GM12878 (cell line): Measurements from ENCODE around the gene PPP1R11. TPM values are rescaled to one million over a fixed set of nuclear protein-coding genes. Genes with fewer than 3 reads are reported as not detected.
A peak's percentile ranks its signal among the peaks of the same experiment; 100 is the strongest.

Source experiments
- ATAC-seq: fragments of 200-7000 bp; cut with Tn5 transposase; 3 replicates; pipeline ENCODE4 v1.9.1; 2020; ENCODE audit warnings: mild to moderate bottlenecking, moderate library complexity
- BruUV-seq: library from RNA; stranded (reverse); fragments of 400-500 nt; replicated peaks from 2 replicates; lab custom pipeline; 2021; lab: Mats Ljungman, UMichigan
- CTCF ChIA-PET: fragments of 300-600 bp; sonication (Branson Sonifier 250); formaldehyde crosslinking; extraction: SDS; loops from one replicate; lab custom pipeline; 2021; ENCODE audit warnings: inconsistent platforms; lab: Yijun Ruan, JAX
- POLR2A ChIA-PET: fragments of 350-600 bp; formaldehyde crosslinking; extraction: SDS; loops from one replicate; lab custom pipeline; 2021; ENCODE audit warnings: inconsistent platforms; lab: Charles Lee
- RAD21 ChIA-PET: fragments of 300-600 bp; sonication (Branson Sonifier 250); formaldehyde crosslinking; loops from one replicate; lab custom pipeline; 2023; ENCODE audit warnings: antibody characterized with exemption; ENCODE audit not compliant: unreplicated experiment; lab: Charles Lee
- SMC1A ChIA-PET: fragments of 300-600 bp; sonication (Branson Sonifier 250); formaldehyde crosslinking; loops from one replicate; lab custom pipeline; 2023; ENCODE audit not compliant: unreplicated experiment, uncharacterized antibody; lab: Charles Lee
- DNase-seq: peaks from one replicate; pipeline ENCODE4 v3.0.0-alpha.2; 2011; ENCODE audit warnings: low read depth, low spot score
- FAIRE-seq: peaks from 3 replicates; lab custom pipeline; 2011; peaks lifted over from hg19 to GRCh38; lab: Jason Lieb, UNC
- H2AFZ ChIP-seq: 2 replicates; pipeline ENCODE4 v1.6.0; 2011; ENCODE audit warnings: low read depth, low read length, control low read depth; ENCODE audit not compliant: control insufficient read depth
- H3K27ac ChIP-seq: 2 replicates; pipeline ENCODE4 v1.5.1; 2011; ENCODE audit warnings: control low read depth; ENCODE audit not compliant: control insufficient read depth, insufficient read depth
- H3K27me3 ChIP-seq, 2 experiments: replicated peaks in 1 of 2; 2 replicates each; pipeline versions ENCODE4 v1.6.0 to v1.6.1; 2011; ENCODE audit warnings: low read length in 1 of 2; ENCODE audit not compliant: control insufficient read depth in 2 of 2, insufficient read depth in 2 of 2
- H3K36me3 ChIP-seq, 2 experiments: 2 replicates each; pipeline ENCODE4 v1.5.1; 2011; ENCODE audit warnings: low read length in 1 of 2; ENCODE audit not compliant: control insufficient read depth in 2 of 2, insufficient read depth in 2 of 2
- H3K4me1 ChIP-seq: 2 replicates; pipeline ENCODE4 v1.6.1; 2011; ENCODE audit warnings: mild to moderate bottlenecking, low read length, moderate library complexity, mixed read lengths; ENCODE audit not compliant: control insufficient read depth, insufficient read depth
- H3K4me2 ChIP-seq: 2 replicates; pipeline ENCODE4 v1.6.0; 2011; ENCODE audit warnings: control low read depth; ENCODE audit not compliant: control insufficient read depth, insufficient read depth
- H3K4me3 ChIP-seq: fragments of 200-600 bp; sonication (generic); 2 replicates; pipeline ENCODE4 v1.5.1; 2016
- H3K79me2 ChIP-seq: 2 replicates; pipeline ENCODE4 v1.6.0; 2011; ENCODE audit warnings: low read length; ENCODE audit not compliant: control insufficient read depth, insufficient read depth
- H3K9ac ChIP-seq: 2 replicates; pipeline ENCODE4 v1.8.0; 2011; ENCODE audit warnings: low read length, control low read depth, mixed read lengths; ENCODE audit not compliant: control insufficient read depth, insufficient read depth
- H3K9me3 ChIP-seq: replicated peaks from 3 replicates; pipeline ENCODE4 v1.5.1; 2011; ENCODE audit warnings: mild to moderate bottlenecking, low read length; ENCODE audit not compliant: control insufficient read depth, insufficient read depth
- H4K20me1 ChIP-seq: 2 replicates; pipeline ENCODE4 v1.6.0; 2011; ENCODE audit not compliant: control insufficient read depth, insufficient read depth
- EED ChIP-seq: sonication (generic); IDR thresholded peaks from 2 replicates; pipeline ENCODE4 v1.6.1; 2016; ENCODE audit warnings: antibody characterized with exemption, low read depth
- SPI1 ChIP-seq: IDR thresholded peaks from 2 replicates; pipeline ENCODE4 v1.6.1; 2011; ENCODE audit warnings: low read depth, mild to moderate bottlenecking, low read length, moderate library complexity, borderline replicate concordance; ENCODE audit not compliant: insufficient read depth
- ZBTB40 ChIP-seq: fragments of 450-650 bp; IDR thresholded peaks from 2 replicates; pipeline ENCODE4 v1.6.1; 2016; ENCODE audit warnings: mild to moderate bottlenecking, moderate library complexity, borderline replicate concordance
- WGBS: methylation state at CpG from one replicate; pipeline ENCODE4 v1.1.6; 2016; ENCODE audit warnings: low lambda C conversion rate; ENCODE audit not compliant: insufficient replicate concordance, insufficient coverage; ENCODE audit errors: missing lambda C conversion rate; 5-methylcytosine and 5-hydroxymethylcytosine counted together
- in situ Hi-C: fragments of 300-500 bp; cut with MboI; formaldehyde crosslinking; loops from 9 replicates; pipeline ENCODE4 v1.14.3; 2018; ENCODE audit warnings: mixed read lengths
- intact Hi-C: fragments of 100-400 bp; cut with micrococcal nuclease; formaldehyde crosslinking; loops from one replicate; pipeline ENCODE4 v1.14.2; 2022; ENCODE audit not compliant: unreplicated experiment
- polyA plus RNA-seq, 11 experiments: library from polyadenylated mRNA; depleted of rRNA in 4 of 11; unstranded in 6 of 11; stranded (reverse) in 5 of 11; fragments of >200 nt; fragmentation: Nextera tagmentation in 4 of 11; fragmentation: Illumina TruSeq in 1 of 11; extraction: Ambion mirVana in 4 of 11; extraction: Trizol in 1 of 11; gene quantifications; 1 replicate in 1 of 11; 2 replicates in 10 of 11; pipeline versions ENCODE4 v1.2.1 to v1.2.3, GENCODE V29; 2011 to 2016; ENCODE audit warnings: inconsistent platforms in 2 of 11, missing spikeins in 2 of 11, low read depth in 1 of 11
- total RNA-seq, 4 experiments: library from RNA; depleted of rRNA in 3 of 4; stranded (reverse); fragments of >200 nt in 3 of 4; fragmentation: Illumina TruSeq in 1 of 4; extraction: Trizol in 1 of 4; gene quantifications; 2 replicates each; pipeline versions ENCODE4 v1.2.1 to v1.2.3, GENCODE V29; 2013 to 2021

Gene PPP1R11
- total and polyA plus RNA-seq, 10 of the 15 experiments (the other 5 are each of a cell fraction or from before 2014, with no cell fraction given), result 12.6 to 56.1 (median 33.5) TPM

- no TSS peak for BruUV-seq
- WGBS, result 33% methylated on average over 1 of the region's 1 CpG
- intact Hi-C loops, result no loop called here
Observed at GRCh38 chr6:30020626-30021025, 46.4 kb upstream of the PPP1R11 start.

More at GRCh38 chr6:30020626-30021025, 46.4 kb upstream of the PPP1R11 start:
- Histone ChIP-seq H3K4me2 (no peak overlapping the region), H3K9me3 (no peaks in the 10 kb centered on the region), H3K9ac (no peak overlapping the region), H3K27me3 (no peaks in the 10 kb centered on the region), H3K79me2 (no peaks in the 10 kb centered on the region), H2AFZ (no peak overlapping the region), H3K4me1 (no peaks in the 10 kb centered on the region), H3K27ac (no peak overlapping the region), H3K36me3 (no peaks in the 10 kb centered on the region; a peak in 1 of 4 replicates), H4K20me1 (no peaks in the 10 kb centered on the region), H3K4me3 (no peak overlapping the region)
- CTCF ChIA-PET, result no interaction called here
- FAIRE-seq (no peak), DNase-seq (no peak), ATAC-seq (peak; percentile 43; the same call in 2 of the 3 replicates)
- in situ Hi-C loops, result no loop called here
- SMC1A ChIA-PET, result interaction anchor here (1.4 kb wide), 1 partner anchor 169 kb away, joined by 5 read pairs; no protein-coding TSS in a partner anchor
- RAD21 ChIA-PET, result no interaction called here
- no peak for TF ChIP-seq EED
- no peak for TF ChIP-seq ZBTB40
- peak; percentile 43; the same call in 1 of the 2 replicates for TF ChIP-seq SPI1
- TF ChIP-seq, all 136 proteins: peak for 1
- POLR2A ChIA-PET, result interaction anchor here (0.7 kb wide), 1 partner anchor 295 kb away, joined by 3 read pairs; no protein-coding TSS in a partner anchor
